Lower leg skin (tissue), 4 donors: ENCODE results near the gene NME5. TPM values are rescaled to one million over a fixed set of nuclear protein-coding genes. Genes with fewer than 3 reads are reported as not detected.
"Not testable (repeated sequence)": the region's sequence is repeated elsewhere in the genome, so short reads cannot be mapped to it uniquely, and the experiment has no call there.

Experiments
- DNase-seq, 2 donors: peaks; one replicate each; pipeline ENCODE4 v3.0.0-alpha.2; 2019; ENCODE audit warnings: low spot score in 2 of 2
- H3K4me3 ChIP-seq: fragments of 200-600 bp; sonication (generic); 2 replicates; pipeline ENCODE4 v1.5.1; 2017; ENCODE audit warnings: mild to moderate bottlenecking, low read depth; ENCODE audit not compliant: poor library complexity, severe bottlenecking
- POLR2A ChIP-seq, 2 donors: fragments of 450-650 bp; IDR thresholded peaks; one replicate each; pipeline ENCODE4 v1.6.1; 2016 to 2017; ENCODE audit warnings: antibody characterized with exemption in 2 of 2, mild to moderate bottlenecking in 1 of 2, moderate library complexity in 1 of 2
- WGBS, 2 donors: methylation state at CpG; one replicate each; pipeline ENCODE4 v1.1.5; 2018; 5-methylcytosine and 5-hydroxymethylcytosine counted together
- intact Hi-C: fragments of 100-400 bp; cut with DNase I; formaldehyde crosslinking; loops from one replicate; pipeline ENCODE4 v1.15.0; 2023; ENCODE audit warnings: low total_unique reads
- total RNA-seq, 4 donors: library from RNA; depleted of rRNA; stranded (reverse); fragments of >200 nt; gene quantifications; one replicate each; pipeline ENCODE4 v1.1.0, GENCODE V29; 2016
- TF ChIP-seq, protein P1 (sequence below), 3 donors: fragments of 450-650 bp; IDR thresholded peaks; one replicate each; pipeline ENCODE4 v1.5.1; 2016; ENCODE audit warnings: antibody characterized with exemption in 3 of 3, mild to moderate bottlenecking in 3 of 3, moderate library complexity in 2 of 3

The NME5 gene
- total RNA-seq, 4 donors from 2014 or later, result 0.49 to 1.7 TPM; not detected in 2

DNA sequence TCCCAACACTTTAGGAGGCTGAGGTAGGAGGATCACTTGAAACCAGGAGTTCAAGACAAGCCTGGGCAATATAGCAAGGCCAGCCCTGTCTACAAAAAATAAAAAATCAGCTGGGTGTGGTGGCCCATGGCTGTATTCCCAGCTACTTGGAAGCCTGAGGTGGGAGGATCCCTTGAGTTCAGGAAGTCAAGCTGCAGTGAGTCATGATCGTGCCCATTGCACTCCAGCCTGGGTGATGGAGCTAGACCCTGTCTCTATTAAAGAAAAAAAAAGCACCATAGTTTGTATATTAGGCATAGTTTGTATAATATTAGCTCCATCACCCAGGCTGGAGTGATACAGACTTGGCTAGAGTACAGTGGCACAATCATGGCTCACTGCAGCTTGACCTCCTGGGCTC, 9.6 kb upstream of the NME5 start:
- TF ChIP-seq, protein P1, sequence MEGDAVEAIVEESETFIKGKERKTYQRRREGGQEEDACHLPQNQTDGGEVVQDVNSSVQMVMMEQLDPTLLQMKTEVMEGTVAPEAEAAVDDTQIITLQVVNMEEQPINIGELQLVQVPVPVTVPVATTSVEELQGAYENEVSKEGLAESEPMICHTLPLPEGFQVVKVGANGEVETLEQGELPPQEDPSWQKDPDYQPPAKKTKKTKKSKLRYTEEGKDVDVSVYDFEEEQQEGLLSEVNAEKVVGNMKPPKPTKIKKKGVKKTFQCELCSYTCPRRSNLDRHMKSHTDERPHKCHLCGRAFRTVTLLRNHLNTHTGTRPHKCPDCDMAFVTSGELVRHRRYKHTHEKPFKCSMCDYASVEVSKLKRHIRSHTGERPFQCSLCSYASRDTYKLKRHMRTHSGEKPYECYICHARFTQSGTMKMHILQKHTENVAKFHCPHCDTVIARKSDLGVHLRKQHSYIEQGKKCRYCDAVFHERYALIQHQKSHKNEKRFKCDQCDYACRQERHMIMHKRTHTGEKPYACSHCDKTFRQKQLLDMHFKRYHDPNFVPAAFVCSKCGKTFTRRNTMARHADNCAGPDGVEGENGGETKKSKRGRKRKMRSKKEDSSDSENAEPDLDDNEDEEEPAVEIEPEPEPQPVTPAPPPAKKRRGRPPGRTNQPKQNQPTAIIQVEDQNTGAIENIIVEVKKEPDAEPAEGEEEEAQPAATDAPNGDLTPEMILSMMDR (IDR thresholded peaks at IDR 0.05), result no peak
- TF ChIP-seq POLR2A (IDR thresholded peaks at IDR 0.05), result no peak
- intact Hi-C loops, result no loop called here
- WGBS, 2 donors, result 14 to 16% methylated on average over 1 of the region's 1 CpG
- DNase-seq, result peak in 1 of 2 donors; percentile 49
- no peak overlapping the region for H3K4me3 ChIP-seq

GRCh38 chr5:138143578-138143977, 4.3 kb upstream of the NME5 start:
- H3K4me3 ChIP-seq, DNase-seq, intact Hi-C loops: not testable (repeated sequence)
- 81 to 99% methylated on average over 6 of the region's 6 CpGs for WGBS, 2 donors

DNA sequence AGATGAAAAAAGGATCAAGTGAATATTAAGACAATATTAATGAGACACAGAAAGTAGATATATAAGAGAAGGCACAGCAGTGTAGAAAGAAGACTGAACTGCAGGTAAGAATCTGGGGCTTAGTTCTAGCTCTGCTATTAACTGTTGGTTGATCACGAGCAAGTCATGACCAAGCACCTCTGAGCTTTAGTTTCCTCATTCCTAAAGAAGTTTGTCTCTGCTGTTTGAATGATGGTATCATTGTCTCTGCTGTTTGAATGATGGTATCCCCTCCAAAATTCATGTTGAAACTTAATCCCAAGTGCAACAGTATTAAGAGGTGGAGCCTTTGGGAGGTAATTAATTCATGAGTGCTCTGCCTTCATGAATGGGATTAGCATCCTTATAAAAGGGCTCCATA, 2.5 kb upstream of the NME5 start:
- H3K4me3 ChIP-seq, result no peak overlapping the region
- TF ChIP-seq, protein P1 (IDR thresholded peaks at IDR 0.05), result no peak
- no peak for TF ChIP-seq POLR2A (IDR thresholded peaks at IDR 0.05)
- 54% methylated on average over 1 of the region's 1 CpG for WGBS, 2 donors
- intact Hi-C loops, result no loop called here
- no peak for DNase-seq

- no peak for TF ChIP-seq POLR2A (IDR thresholded peaks at IDR 0.05)
- TF ChIP-seq, protein P1 (IDR thresholded peaks at IDR 0.05), result no peak
- intact Hi-C loops, result no loop called here
- H3K4me3 ChIP-seq, result no peak overlapping the region
- 72 to 80% methylated on average over 4 of the region's 4 CpGs for WGBS, 2 donors
- no peak for DNase-seq
Observed at GRCh38 chr5:138140268-138140667, 1.0 kb upstream of the NME5 start.

DNA sequence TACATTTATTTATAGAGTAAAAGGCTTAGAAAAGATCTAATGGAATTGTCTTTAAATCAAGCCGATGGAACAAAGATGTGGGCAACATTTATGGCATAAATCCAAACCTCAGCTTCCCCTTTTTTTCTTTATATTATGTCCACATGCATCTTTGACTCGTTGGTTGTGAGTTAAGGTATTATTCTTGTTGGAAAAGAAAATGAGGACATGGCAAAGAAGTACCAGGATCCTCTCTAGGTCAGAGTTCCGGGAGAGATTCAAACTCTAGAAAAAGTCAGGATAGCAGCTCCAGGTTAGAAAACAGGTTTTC, 508 bp upstream of the NME5 start:
- H3K4me3 ChIP-seq, result no peak overlapping the region
- DNase-seq, result no peak
- TF ChIP-seq, protein P1 (IDR thresholded peaks at IDR 0.05), result no peak
- TF ChIP-seq POLR2A (IDR thresholded peaks at IDR 0.05), result no peak
- intact Hi-C loops, result no loop called here
- 73 to 77% methylated on average over 3 of the region's 3 CpGs for WGBS, 2 donors

- intact Hi-C loops, result no loop called here
- 88 to 90% methylated on average over 7 of the region's 7 CpGs for WGBS, 2 donors
- TF ChIP-seq, protein P1 (IDR thresholded peaks at IDR 0.05), result no peak
- TF ChIP-seq POLR2A (IDR thresholded peaks at IDR 0.05), result no peak
- H3K4me3 ChIP-seq, result no peak overlapping the region
- DNase-seq, result no peak
Observed at GRCh38 chr5:138132543-138132942, 6.7 kb downstream of the NME5 start.
